GM18498 (cell line): ENCODE results near the gene ACAA1.
"Not testable (repeated sequence)": the region's sequence is repeated elsewhere in the genome, so short reads cannot be mapped to it uniquely, and the experiment has no call there.

Source experiments
- ATAC-seq: cut with Tn5 transposase; IDR thresholded peaks from one replicate; pipeline ENCODE4 v1.9.1; 2021; ENCODE audit warnings: mild to moderate bottlenecking, moderate library complexity; ENCODE audit not compliant: unreplicated experiment

Gene ACAA1

GRCh38 chr3:38136393-38136776 is 542 bp downstream of the ACAA1 start:
- no peak for ATAC-seq

DNA sequence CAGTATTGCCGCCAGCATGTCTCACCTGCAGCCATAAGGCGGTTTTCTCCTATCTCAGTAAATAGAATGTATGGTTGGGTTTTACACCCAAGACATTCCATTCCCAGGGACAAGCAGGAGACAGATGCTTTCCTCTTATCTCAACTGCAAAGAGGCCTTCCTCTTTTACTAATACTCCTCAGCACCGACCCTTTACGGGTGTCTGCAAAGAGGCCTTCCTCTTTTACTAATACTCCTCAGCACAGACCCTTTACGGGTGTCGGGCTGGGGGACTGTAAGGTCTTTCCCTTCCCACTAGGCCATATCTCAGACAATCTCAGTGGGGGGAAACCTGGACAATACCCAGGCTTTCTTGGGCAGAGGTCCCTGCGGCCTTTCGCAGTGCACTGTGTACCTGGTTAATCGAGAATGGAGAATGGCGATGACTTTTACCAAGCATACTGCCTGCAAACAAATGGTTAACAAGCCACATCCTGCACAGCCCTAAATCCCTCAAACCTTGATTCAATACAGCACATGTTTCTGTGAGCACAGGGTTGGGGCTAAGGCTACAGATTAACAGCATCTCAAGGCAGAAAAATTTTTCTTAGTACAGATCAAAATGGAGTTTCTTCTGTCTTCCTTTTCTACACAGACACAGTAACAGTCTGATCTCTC is 1.2 kb downstream of the ACAA1 start:
- not testable (repeated sequence) for ATAC-seq

- ATAC-seq = not testable (repeated sequence)
These were observed 2.3 kb downstream of the ACAA1 start for GRCh38 chr3:38134517-38135143.

DNA sequence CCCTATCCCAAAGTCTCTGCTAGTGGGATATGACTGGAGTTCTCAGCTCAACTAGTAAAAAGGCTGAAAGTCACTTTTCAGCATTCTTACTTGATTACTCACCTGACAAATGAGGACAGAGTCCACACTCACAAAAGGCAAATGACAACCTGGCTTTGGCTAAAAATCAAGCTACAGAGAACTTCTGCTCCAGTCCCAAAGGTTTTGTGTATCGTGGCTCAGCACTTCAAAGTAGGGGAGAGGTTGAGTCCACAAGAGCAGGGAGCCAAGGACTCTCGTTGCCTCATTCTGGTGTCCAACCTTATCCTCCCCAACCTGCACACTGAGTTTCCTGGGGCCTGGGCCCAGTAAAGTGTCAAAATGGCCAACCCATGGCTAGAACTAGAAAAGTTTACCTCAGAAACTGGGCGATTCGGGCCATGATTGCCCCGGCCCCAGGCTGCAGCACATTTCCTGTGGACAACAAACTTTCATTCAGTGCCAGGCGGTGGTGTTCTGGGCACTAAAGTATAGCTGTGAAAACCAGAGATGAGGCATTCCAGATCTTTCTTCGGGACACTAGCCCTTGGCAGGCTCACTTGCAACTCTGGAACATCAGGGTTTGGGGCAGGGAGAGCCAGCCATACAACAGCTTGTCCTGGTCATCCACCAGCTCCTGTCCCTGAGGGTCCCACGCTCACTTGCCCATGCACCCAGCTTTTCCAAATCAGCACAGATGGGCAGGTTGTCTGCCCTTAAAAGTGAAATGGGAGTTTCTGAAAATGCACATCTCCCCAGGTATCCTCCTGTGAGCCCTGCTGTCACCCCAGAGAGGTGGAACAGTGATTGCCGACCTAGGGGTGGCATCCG is 3.1 kb downstream of the ACAA1 start:
- ATAC-seq = no peak

DNA sequence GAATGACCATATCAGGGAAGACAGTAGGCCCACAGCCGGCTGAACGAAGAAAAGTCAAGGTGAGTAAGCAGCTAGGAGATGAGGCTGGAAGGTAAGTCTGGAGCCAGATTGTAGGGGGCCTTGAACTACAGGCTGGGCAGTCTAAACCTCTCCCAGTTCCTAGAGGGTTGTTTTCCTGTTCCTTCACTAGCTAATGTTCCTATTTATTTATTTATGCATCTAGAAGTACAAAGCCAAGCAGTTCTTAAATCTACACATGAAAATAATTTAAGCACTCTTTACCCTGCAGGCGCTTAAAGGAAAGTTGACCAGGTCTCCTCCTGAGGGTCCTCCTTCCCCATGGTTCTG is 3.7 kb downstream of the ACAA1 start:
- no peak for ATAC-seq

GRCh38 chr3:38131621-38132369 is 5.1 kb downstream of the ACAA1 start:
- no peak for ATAC-seq

DNA sequence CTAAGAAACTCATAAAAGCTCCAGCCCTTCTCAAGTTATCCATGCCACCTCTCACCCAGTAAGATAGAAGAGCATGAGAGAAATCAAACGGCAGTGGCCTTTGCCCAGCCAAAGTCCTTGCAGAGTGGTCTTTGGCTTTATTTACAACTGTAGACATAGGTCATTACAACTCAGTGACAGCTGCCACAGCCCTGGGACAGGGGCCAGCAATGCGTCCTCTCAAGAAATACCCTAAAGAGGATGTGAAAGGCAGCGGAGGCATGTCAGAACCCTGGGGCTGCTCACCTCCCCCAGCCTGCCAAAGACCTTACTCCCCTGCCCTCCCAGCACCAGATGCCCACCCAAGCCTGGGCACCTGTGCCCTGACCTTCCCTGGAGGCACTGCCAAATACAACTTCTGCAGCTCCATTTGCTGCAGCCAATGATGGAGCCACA is 6.3 kb downstream of the ACAA1 start:
- ATAC-seq = no peak

DNA sequence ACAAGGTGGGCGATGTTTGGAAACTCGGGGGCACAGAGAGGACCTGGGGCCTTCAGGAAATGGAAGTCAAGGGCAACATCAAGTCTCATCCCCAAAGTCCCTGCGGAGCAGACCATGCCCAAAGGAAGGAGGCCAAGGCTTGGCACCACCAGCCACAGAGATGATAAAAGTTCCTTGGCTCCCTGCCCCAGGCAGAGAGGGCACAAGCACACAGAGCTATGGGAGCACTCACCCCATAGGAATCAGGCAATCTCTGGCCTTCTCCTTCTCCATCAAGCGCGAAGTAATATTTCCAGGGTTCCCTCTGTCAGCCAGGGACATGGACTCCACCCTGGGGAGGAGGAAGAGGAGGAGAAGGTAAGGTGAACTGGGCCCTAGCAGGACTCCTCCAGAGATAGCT is 7.9 kb downstream of the ACAA1 start:
- ATAC-seq = no peak

- no peak for ATAC-seq
These were observed 8.6 kb downstream of the ACAA1 start for GRCh38 chr3:38128303-38128655.

DNA sequence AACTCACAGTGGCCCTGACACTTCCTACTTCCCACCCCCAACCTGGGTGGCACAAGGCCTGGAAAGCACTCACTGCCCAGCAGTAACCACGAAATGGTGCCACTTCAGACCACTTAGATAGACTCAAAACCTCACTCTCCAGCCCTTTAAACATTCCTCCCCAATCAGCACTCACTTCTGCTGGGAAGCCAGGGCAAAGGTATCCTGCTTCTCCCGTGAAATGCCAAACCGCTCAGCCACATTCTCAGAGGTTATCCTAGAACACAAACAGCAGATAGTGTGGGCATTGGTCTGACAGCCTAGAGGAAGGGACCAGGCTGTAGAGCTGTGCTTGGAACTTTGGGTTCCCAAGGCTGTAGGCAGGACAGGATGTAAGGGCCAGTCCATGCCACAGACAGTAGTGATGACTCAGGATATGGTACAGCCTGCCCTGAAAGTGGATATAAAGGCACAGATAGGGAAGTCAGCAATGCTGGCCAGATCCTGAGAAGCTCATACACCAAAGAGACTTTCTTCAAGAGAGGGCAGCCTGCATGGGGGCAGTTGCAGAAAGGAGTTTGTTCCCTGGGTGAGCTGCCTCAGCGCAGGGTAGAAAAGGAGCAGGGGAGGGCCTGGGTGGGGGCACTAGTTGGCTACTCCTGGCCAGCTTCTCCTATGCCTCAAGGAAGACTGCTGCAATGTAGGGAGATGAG is 9.2 kb downstream of the ACAA1 start:
- ATAC-seq = no peak

GRCh38 chr3:38126121-38126892 is 10.6 kb downstream of the ACAA1 start:
- no peak for ATAC-seq

DNA sequence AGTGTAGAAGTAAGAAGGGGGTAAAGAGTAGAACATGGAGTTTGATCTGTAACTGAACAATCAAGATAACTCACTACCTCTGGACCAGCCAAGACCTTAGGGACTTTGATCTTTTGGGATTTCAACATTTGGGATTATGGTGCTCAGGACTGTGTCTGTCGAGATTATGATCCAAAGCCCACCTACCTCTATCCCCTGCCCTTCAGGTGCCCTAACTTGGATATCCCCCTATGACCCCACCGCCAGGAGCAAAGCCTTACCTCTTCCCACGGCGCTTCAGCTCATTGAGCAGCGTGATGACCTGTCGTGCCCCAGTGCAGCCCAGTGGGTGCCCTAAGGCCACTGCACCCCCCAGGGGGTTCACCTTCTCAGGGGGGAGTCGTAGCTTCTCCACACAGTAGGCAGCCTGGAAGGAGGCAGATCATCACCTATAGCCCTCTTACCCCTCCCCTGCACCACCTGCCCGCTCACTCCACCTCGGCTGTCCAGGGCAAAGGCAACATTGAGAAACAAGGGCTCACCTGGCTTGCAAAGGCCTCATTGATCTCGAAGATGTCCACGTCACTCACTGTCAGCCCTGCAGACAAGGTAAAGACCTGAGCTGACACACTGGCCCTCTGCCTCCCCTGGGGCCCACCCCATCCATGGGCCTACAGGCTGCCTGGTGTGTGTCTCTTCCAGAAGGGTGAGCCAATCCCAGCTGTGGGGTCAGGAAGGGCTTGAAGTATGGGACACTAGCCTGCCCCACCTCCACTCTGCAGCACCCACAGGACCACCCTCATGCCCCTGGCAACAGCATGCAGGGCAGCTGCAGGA is 11.4 kb downstream of the ACAA1 start:
- ATAC-seq = no peak

- no peak for ATAC-seq
These were observed 12.4 kb downstream of the ACAA1 start for GRCh38 chr3:38124324-38125122.

GRCh38 chr3:38122712-38123290 is 14.1 kb downstream of the ACAA1 start:
- no peak for ATAC-seq

DNA sequence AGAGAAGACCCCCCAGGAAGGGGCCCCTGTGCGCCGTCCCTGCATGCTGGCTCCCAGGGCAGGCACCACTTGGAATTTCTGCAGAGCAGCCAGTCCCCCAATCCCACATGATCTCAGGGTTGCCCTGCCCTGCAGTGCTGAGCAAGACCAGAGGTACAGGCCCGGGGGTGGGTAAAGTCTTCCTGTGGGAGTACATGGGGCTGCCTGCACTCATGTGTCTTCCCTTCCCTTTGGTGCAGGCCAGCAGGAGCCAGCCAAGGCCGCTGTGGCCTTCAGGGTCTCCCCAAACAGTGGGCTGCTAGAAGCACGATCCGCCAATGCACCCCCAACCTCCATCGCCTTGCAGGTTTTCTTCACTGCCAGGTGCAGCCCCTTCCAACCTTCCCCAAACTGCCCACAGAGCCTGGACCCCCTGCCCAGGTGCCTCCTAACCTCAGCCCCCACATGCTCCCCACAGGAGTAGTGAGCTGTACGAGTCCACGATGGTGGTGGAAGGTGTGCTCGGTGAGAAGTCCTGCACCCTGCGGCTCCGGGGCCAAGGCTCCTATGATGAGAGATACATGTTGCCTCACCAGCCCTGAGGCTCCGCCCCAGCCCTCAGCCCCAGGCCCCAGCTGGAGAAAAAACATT is 15.0 kb downstream of the ACAA1 start:
- no peak for ATAC-seq

DNA sequence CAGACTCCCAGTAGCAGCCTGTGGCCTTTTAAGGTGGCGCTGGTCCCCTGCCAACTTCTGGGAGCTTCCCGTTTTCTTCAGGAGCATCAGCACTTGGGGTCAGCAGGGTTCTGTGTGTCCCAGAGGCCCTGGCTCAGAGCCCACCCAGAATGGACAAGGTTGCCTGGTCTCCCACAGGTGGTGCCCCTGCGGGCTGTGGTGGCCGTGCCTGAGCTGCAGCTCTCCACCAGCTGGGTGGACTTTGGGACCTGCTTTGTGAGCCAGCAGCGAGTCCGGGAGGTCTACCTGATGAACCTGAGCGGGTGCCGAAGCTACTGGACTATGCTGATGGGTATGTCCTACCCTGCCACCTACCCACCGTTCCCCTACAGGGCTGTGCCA is 15.5 kb downstream of the ACAA1 start:
- no peak for ATAC-seq

GRCh38 chr3:38120693-38121450 is 16.1 kb downstream of the ACAA1 start:
- ATAC-seq = no peak
